Adipocyte (in vitro differentiated cells): ENCODE measurements around the gene SPEF2.
"Not testable (repeated sequence)": the region's sequence is repeated elsewhere in the genome, so short reads cannot be mapped to it uniquely, and the experiment has no call there.

Experiments used
- DNase-seq: peaks from one replicate; pipeline ENCODE4 v3.0.0-alpha.2; 2015; ENCODE audit warnings: low read depth
- H3K27me3 ChIP-seq: replicated peaks from 2 replicates; pipeline ENCODE4 v1.7.0; 2013; ENCODE audit warnings: mild to moderate bottlenecking, low read length, moderate library complexity; ENCODE audit not compliant: control insufficient read depth, insufficient read depth
- H3K36me3 ChIP-seq: 2 replicates; pipeline ENCODE4 v1.7.0; 2013; ENCODE audit warnings: low read length, mild to moderate bottlenecking, moderate library complexity; ENCODE audit not compliant: control insufficient read depth, insufficient read depth, severe bottlenecking
- H3K4me1 ChIP-seq: 2 replicates; pipeline ENCODE4 v1.7.0; 2013; ENCODE audit warnings: mild to moderate bottlenecking, low read length, moderate library complexity; ENCODE audit not compliant: control insufficient read depth, insufficient read depth
- H3K4me3 ChIP-seq: 2 replicates; pipeline ENCODE4 v1.7.0; 2013; ENCODE audit warnings: mild to moderate bottlenecking, low read length, moderate library complexity
- H3K9ac ChIP-seq: 2 replicates; pipeline ENCODE4 v1.7.0; 2013; ENCODE audit warnings: mild to moderate bottlenecking, low read length, moderate library complexity
- H3K9me3 ChIP-seq: 2 replicates; pipeline ENCODE4 v1.7.0; 2013; ENCODE audit warnings: mild to moderate bottlenecking, low read length, moderate library complexity; ENCODE audit not compliant: control insufficient read depth

The SPEF2 gene

DNA sequence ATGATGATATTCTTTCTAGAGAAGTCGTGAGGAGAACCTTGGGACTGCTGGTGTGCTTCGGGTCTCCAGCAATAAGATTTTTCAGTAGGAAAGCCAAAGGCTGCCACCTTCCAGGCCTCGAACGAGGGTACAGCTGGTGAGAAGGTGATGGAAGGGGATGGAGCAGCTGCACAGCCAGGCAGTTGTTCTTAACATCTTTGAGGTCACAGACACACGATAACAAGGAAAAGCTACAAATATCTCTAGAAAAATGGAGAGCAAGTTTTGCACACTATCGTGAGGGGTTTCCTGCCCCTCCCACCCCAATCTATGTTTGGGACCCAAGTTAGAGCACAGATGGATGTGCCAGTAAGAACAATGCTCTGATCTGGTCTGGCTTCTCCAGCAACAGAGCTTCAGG is 232.2 kb downstream of the SPEF2 start:
- Histone ChIP-seq H3K4me3 (no peak overlapping the region), H3K9me3 (no peaks in the 10 kb centered on the region), H3K4me1 (peaks cover 32% of the 10 kb centered on the region), H3K27me3 (no peaks in the 10 kb centered on the region), H3K9ac (no peak overlapping the region), H3K36me3 (no peaks in the 10 kb centered on the region)
- no peak for DNase-seq

DNA sequence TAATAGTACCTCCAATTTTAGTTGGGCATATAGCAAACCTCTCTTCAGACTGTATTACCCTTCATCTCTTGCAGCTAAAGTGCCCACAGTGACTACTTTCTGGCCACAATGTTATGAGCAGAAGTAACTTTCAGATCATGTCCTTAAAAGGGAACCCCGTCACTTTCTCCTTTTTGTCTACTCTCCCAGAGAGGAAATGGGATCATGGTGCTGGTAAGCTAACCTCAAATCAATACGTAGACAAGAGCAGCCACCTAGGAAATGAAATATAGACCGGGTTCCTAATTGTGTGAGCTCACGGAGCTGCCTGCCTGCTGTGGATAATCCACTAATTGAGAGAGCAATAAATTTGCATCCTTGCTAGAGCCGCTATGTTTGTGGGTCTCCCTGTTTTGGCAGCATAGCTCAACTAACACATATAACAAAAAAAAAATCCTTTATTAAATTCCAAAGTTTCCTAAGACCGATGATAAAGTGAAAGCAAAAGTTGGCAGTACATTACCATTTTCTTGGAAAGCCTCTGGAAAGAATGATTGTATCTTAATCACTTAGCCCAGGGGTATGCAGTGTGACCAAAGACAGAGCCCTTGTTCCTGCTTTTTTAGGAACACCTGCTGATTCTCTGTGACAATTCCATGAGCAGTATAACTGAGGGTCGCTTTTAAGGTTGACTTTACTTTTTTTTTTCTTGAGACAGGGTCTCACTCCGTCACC is 233.5 kb downstream of the SPEF2 start:
- Histone ChIP-seq H3K4me1 (peaks cover 32% of the 10 kb centered on the region), H3K27me3 (no peaks in the 10 kb centered on the region), H3K36me3 (no peaks in the 10 kb centered on the region), H3K9ac (peak overlapping the region; percentile 54), H3K4me3 (peak overlapping the region; percentile 77), H3K9me3 (no peaks in the 10 kb centered on the region)
- DNase-seq: peak; percentile 66

DNA sequence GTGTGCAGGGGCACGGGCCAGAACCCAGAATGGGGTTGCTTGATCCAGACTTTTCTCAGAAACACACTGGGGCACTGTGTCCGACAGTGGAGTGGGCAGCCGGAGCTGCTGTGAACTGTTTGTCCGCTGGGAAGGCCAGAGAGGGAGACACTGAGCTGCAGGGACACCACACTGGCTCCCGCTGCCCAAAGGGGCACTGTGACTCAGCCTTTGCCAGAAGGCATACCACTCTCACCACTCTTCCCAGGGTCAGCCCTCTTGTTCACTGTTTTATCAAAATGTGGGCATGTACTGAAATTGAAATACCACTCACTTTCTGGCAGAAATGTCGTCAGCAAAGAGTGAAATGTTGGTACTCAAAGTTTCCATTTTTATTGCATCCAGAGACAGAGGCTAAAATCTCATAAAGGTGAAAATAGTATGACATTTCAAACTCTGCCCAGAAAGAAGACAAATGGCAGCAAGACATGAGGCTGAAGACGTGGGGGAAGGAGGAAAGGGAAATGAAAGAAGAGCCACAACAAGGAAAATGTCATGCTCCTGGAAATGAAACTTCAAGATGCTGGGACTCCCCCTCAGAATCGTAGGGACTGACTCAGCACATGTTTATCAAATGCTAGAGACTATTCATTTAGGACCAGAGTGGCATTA is 234.5 kb downstream of the SPEF2 start:
- Histone ChIP-seq H3K9me3 (no peaks in the 10 kb centered on the region), H3K4me1 (peaks cover 39% of the 10 kb centered on the region), H3K36me3 (no peaks in the 10 kb centered on the region), H3K27me3 (no peaks in the 10 kb centered on the region), H3K4me3 (peak overlapping the region; percentile 77), H3K9ac (no peak overlapping the region)
- DNase-seq: no peak

DNA sequence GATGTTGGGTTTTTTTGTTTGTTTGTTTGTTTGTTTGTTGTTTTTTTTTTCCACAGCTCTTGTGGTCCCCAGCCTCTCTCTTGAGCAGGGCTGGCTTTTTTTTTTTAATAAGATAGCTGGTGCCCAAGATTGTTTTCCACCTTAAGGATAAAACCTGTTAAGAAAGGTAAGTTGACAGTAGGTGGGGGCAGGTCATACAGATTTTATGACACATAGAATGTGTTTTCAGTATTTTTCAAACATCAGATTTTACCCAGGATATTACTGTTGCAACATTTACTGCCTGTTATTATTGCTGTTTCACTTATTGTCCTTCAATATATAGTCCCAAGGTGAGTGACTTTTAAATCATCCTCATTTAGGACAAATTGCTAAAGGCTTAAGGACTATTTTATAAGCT is 235.1 kb downstream of the SPEF2 start:
- no peak for DNase-seq
- no peaks in the 10 kb centered on the region for H3K36me3 ChIP-seq
- H3K9me3 ChIP-seq: no peaks in the 10 kb centered on the region
- no peaks in the 10 kb centered on the region for H3K27me3 ChIP-seq
- peaks cover 45% of the 10 kb centered on the region for H3K4me1 ChIP-seq
- no peak overlapping the region for H3K4me3 ChIP-seq
- no peak overlapping the region for H3K9ac ChIP-seq

DNA sequence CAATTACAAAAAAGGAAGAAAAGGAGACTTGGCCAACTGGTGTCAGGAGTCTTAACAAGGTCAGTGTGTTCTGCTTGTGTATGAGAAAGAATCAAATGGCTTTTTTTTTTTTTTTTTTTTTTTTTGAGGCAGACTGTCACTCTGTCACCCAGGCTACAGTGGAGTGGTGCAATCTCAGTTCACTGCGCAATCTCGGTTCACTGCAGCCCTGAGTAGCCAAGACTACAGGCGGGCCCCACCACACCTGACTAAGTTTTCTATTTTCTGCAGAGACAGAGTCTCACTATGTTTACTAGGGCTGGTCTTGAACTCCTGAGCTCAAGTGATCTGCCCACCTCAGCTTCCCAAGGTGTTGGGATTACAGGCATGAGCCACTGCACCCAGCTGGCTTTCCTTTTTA is 236.0 kb downstream of the SPEF2 start:
- H3K4me3 ChIP-seq: no peak overlapping the region
- H3K9ac ChIP-seq: no peak overlapping the region
- DNase-seq: no peak
- H3K27me3 ChIP-seq: no peaks in the 10 kb centered on the region
- no peaks in the 10 kb centered on the region for H3K36me3 ChIP-seq
- H3K4me1 ChIP-seq: peaks cover 47% of the 10 kb centered on the region
- H3K9me3 ChIP-seq: no peaks in the 10 kb centered on the region

DNA sequence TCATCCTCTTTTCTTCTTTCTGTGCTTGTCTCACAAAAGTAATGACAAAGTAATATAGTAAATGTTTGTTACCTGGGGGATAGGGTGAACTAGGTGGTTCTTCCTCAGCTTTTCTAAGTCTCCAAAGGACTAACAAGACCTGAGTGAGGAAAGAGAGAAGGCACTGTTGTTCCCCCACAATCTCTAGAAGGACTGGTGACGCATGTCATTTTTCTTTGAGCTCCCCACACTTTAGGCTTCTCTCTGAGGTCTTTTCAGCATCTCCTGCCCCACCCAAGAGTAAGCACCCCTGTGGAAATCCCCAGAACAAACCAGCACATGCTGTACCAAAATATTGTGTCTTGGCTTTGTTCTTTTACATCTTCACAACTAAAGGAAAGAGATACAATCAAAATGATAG is 236.6 kb downstream of the SPEF2 start:
- Histone ChIP-seq H3K4me3 (no peak overlapping the region), H3K27me3 (no peaks in the 10 kb centered on the region), H3K4me1 (peaks cover 47% of the 10 kb centered on the region), H3K9me3 (no peaks in the 10 kb centered on the region), H3K36me3 (no peaks in the 10 kb centered on the region), H3K9ac (no peak overlapping the region)
- no peak for DNase-seq

DNA sequence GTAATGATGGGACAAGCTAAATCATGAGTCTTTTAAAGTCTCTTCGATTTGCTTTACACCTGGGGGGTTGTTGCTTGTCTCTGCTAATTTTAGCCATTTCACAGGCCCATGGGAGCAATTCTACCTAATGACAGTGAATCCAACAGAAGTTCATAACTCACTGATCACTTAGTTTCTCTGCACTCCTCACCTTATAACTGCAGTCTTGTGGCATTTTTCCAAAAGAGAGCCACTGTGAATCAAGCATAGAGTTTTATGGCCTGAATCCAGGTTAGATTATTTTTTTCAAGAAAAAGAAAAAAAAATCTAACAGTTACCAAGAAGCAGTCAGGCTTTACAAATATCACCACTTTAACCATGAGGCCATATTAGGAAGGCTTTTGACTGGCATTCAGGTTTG is 237.5 kb downstream of the SPEF2 start:
- Histone ChIP-seq H3K9me3 (no peaks in the 10 kb centered on the region), H3K9ac (no peak overlapping the region), H3K4me1 (peaks cover 47% of the 10 kb centered on the region), H3K4me3 (no peak overlapping the region), H3K36me3 (no peaks in the 10 kb centered on the region), H3K27me3 (no peaks in the 10 kb centered on the region)
- DNase-seq: no peak

DNA sequence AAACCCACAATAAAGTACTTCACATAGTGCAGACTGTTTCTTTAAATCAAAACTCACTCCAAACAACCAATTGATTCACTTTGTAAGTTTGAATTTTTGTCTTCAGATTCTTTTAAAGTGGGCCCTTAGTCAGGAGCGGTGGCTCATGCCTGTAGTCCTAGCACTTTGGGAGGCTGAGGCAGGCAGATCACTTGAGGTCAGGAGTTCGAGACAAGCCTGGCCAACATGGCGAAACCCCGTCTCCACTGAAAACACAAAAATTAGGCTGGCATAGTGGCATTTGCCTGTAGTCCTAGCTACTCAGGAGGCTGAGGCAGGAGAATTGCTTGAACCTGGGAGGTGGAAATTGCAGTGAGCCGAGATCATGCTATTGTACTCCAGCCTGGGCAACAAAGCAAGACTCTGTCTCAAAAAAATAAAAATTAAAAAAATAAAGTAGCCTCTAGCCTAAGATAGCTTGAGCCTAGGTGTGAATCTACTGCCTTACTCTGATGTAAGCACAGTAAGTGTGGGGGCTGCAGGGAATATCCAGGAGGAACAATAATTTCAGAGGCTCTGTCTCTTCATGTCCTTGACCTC is 238.6 kb downstream of the SPEF2 start:
- H3K4me3 ChIP-seq, DNase-seq, H3K9ac ChIP-seq: not testable (repeated sequence)

DNA sequence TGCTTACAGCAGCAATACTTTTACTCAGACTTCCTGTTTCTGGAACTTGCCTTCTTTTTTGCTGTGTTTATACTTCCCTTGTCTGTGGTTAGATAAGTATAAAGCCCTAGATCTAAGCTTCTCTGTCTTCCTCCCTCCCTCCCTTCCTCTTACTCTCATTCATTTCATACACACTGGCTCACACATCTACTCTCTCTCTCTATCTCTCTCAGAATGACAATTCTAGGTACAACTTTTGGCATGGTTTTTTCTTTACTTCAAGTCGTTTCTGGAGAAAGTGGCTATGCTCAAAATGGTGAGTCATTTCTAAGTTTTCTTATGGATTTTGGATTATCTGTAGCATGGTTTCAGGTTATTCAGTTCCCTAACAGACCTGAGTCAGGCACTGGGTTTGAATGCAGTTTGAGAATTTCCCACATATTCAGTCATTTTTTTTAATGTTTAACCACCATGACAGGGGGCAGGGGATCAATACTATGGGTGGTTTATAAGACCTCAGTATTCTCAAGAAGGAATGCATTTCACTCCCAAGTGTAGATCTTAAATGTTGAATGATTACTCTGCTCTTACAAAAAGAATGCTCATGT is 239.2 kb downstream of the SPEF2 start, which contains the start of gene IL7R:
Gene IL7R, plus strand, starts transcription at position 127 of the 587 bp plus-strand sequence. Its CDS starts 87 bp downstream, at position 214.
- Histone ChIP-seq H3K9me3 (no peaks in the 10 kb centered on the region), H3K9ac (peak within 1 kb of the TSS; percentile 27), H3K4me1 (peaks cover 42% of the 10 kb centered on the region), H3K36me3 (no peaks in the 10 kb centered on the region), H3K27me3 (no peaks in the 10 kb centered on the region), H3K4me3 (peak within 1 kb of the TSS; percentile 34)
- DNase-seq: no peak

More for the DNA sequence above, 238.6 kb downstream of the SPEF2 start:
- H3K4me1 ChIP-seq: peaks cover 48% of the 10 kb centered on the region
- not testable (repeated sequence) for H3K27me3 ChIP-seq, H3K9me3 ChIP-seq, H3K36me3 ChIP-seq

DNA sequence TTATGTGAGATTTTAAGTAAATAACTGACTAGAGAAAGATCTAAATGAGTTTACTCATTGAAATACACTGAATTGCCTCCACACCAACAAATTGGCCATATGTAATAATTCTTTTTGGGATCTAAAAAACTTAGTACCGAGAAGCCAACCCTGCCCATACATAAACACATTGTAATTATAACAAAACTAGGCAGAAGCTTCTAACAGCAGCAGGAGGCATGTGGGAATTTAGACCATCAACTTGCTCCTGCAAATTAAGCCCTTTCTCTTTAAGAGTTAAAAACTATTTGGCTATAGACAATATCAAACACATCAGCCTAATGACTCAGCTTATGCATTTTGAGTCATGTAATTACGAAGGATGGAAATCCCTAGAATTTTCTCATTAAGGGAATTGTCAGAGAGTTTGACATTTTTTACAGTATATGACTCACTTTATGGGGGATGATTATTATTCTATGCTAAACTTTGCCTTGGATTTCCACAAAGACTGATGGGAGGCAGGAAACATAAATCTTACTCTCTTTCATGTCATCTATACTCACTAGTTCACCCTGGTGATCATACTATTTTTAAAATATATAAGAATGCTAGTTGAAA is 240.0 kb downstream of the SPEF2 start:
- Histone ChIP-seq H3K9me3 (no peaks in the 10 kb centered on the region), H3K4me3 (peak overlapping the region; percentile 34), H3K27me3 (no peaks in the 10 kb centered on the region), H3K9ac (peak overlapping the region; percentile 27), H3K4me1 (peaks cover 37% of the 10 kb centered on the region), H3K36me3 (no peaks in the 10 kb centered on the region)
- peak; percentile 62 for DNase-seq

DNA sequence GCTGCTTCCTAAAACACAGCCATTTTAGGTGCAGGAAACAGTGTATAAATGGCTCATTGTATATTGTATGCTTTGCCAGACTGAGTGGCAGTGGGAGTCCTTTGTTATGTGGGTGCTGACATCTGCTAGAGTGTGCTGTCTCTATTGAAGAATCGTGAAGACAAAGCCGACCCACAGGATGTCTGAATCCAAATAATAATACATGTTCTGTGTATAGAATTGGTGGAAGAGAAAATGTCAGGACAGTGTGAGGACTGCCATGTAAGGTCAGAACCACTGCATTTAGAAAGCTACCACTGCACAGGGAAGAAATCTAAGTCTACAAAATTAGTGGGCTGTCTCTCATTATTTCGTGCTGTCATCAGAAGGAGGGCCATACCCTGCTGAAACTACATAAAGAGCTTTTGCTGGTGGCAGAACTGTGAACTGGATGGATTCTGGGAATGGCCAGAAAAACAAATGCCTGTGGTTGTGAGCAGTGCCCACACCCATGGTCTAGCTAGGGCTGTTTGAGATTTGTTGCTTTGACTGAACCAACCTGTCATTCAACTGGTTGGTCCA is 241.5 kb downstream of the SPEF2 start:
- Histone ChIP-seq H3K4me3 (no peak overlapping the region), H3K36me3 (no peaks in the 10 kb centered on the region), H3K9ac (no peak overlapping the region), H3K4me1 (peaks cover 24% of the 10 kb centered on the region), H3K27me3 (no peaks in the 10 kb centered on the region), H3K9me3 (no peaks in the 10 kb centered on the region)
- no peak for DNase-seq
